ENCODE measurements around the gene ESF1.

- TF ChIP-seq, protein P1, sequence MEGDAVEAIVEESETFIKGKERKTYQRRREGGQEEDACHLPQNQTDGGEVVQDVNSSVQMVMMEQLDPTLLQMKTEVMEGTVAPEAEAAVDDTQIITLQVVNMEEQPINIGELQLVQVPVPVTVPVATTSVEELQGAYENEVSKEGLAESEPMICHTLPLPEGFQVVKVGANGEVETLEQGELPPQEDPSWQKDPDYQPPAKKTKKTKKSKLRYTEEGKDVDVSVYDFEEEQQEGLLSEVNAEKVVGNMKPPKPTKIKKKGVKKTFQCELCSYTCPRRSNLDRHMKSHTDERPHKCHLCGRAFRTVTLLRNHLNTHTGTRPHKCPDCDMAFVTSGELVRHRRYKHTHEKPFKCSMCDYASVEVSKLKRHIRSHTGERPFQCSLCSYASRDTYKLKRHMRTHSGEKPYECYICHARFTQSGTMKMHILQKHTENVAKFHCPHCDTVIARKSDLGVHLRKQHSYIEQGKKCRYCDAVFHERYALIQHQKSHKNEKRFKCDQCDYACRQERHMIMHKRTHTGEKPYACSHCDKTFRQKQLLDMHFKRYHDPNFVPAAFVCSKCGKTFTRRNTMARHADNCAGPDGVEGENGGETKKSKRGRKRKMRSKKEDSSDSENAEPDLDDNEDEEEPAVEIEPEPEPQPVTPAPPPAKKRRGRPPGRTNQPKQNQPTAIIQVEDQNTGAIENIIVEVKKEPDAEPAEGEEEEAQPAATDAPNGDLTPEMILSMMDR (IDR thresholded peaks at IDR 0.05; ENCODE audit: low read depth, low read length, missing input control), result no peak
- no peak for TF ChIP-seq REST (IDR thresholded peaks at IDR 0.05)
- no peak for TF ChIP-seq RAD21 (IDR thresholded peaks at IDR 0.05)
- no peak for TF ChIP-seq ATF3 (IDR thresholded peaks at IDR 0.05)
- no peak for TF ChIP-seq EGR1 (IDR thresholded peaks at IDR 0.05; ENCODE audit: low read depth in 2 of 2)
- no peak for TF ChIP-seq YY1 (IDR thresholded peaks at IDR 0.05)
- no peak for TF ChIP-seq MAX (IDR thresholded peaks at IDR 0.05)
- no peak for TF ChIP-seq NR2F2 (IDR thresholded peaks at IDR 0.05)
Measured at GRCh38 chr20:13741879-13742278, 42.8 kb downstream of the ESF1 start.

Data from liver (tissue), 3 donors.